Heart right ventricle (tissue), 16 donors: ENCODE measurements around the gene PSORS1C1. TPM values are rescaled to one million over a fixed set of nuclear protein-coding genes. Genes with fewer than 3 reads are reported as not detected.

Experiments used
- ATAC-seq, 8 donors: fragments of 200-7000 bp; cut with Tn5 transposase; one replicate each; pipeline ENCODE4 v1.9.1; 2020; ENCODE audit warnings: mild to moderate bottlenecking in 8 of 8, moderate library complexity in 8 of 8, moderate number of reproducible peaks in 1 of 8
- DNase-seq, 2 donors: peaks; one replicate each; pipeline ENCODE4 v3.0.0-alpha.2; 2020
- H3K27ac ChIP-seq, 10 donors: fragments of 200-600 bp; sonication (generic) in 2 of 10; one replicate each; pipeline versions ENCODE4 v1.5.0 to v1.8.0; 2020 to 2022; ENCODE audit warnings: mild to moderate bottlenecking in 3 of 10
- H3K27me3 ChIP-seq, 7 donors: fragments of 200-600 bp; one replicate each; pipeline ENCODE4 v1.8.0; 2021 to 2022; ENCODE audit warnings: mild to moderate bottlenecking in 2 of 7
- H3K36me3 ChIP-seq, 9 donors: fragments of 200-600 bp; sonication (generic) in 1 of 9; one replicate each; pipeline versions ENCODE4 v1.5.0 to v1.8.0; 2020 to 2022; ENCODE audit warnings: mild to moderate bottlenecking in 2 of 9
- H3K4me1 ChIP-seq, 9 donors: fragments of 200-600 bp; sonication (generic) in 1 of 9; one replicate each; pipeline versions ENCODE4 v1.5.0 to v1.8.0; 2020 to 2022; ENCODE audit warnings: mild to moderate bottlenecking in 4 of 9
- H3K4me3 ChIP-seq, 10 donors: fragments of 200-600 bp; sonication (generic) in 2 of 10; one replicate each; pipeline versions ENCODE4 v1.5.0 to v1.8.0; 2020 to 2022; ENCODE audit warnings: mild to moderate bottlenecking in 7 of 10, moderate library complexity in 2 of 10
- H3K9me3 ChIP-seq, 11 donors: fragments of 200-600 bp in 10 of 11; sonication (generic) in 2 of 11; one replicate each; pipeline versions ENCODE4 v1.5.0 to v1.8.0; 2013 to 2022; ENCODE audit warnings: mild to moderate bottlenecking in 2 of 11, control low read depth in 1 of 11, moderate library complexity in 1 of 11
- CTCF ChIP-seq, 9 donors: fragments of 200-600 bp; sonication (generic) in 2 of 9; IDR thresholded peaks; one replicate each; pipeline versions ENCODE4 v1.5.0 to v1.8.0; 2021 to 2022; ENCODE audit warnings: antibody characterized with exemption in 9 of 9, mild to moderate bottlenecking in 5 of 9, moderate library complexity in 1 of 9
- WGBS, 2 donors: extraction: QIAGEN DNeasy Blood & Tissue Kit; methylation state at CpG; one replicate each; pipeline ENCODE4 v1.1.7; 2013; ENCODE audit warnings: inconsistent platforms in 1 of 2; 5-methylcytosine and 5-hydroxymethylcytosine counted together
- intact Hi-C, 10 donors: fragments of 100-400 bp; cut with DNase I; formaldehyde crosslinking; loops; one replicate each; pipeline versions ENCODE4 v1.11.1 to v1.14.2; 2022
- polyA plus RNA-seq, 2 donors: library from polyadenylated mRNA; stranded (reverse); fragments of 200-250 nt; gene quantifications; one replicate each; pipeline ENCODE4 v1.2.3, GENCODE V29; 2013
- total RNA-seq, 10 donors: library from RNA; stranded (reverse); fragmentation: NEBNext Ultra II Directional in 3 of 10; extraction: Animal tissue kit (Norgen Biotek cat#: 25700) in 3 of 10; gene quantifications; one replicate each; pipeline versions ENCODE4 v1.2.1 to v1.2.4, GENCODE V29; 2021 to 2023
- donor health status: Arrhythmogenic right ventricular cardiomyopathy.
- donor health status: ischemic (EF 13 %, LVEDD 7.1; RV severe dilation, severe dysfunction).
- donor health status: healthy with polysubstance abuse.
- donor health status: DM: no; HTN: yes; CAD: no.
- donor health status: DM: no; HTN: no; CAD: no.
- donor health status: ischemic (EF 25% LVEDD 6.9; RV normal size, moderate dysfunction).
- donor health status: ischemic (EF 25% LVEDD 5.7; RV mildly dilated, moderate dysfunction).
- donor health status: healthy.
- donor health status: DM: yes; HTN: yes; CAD: no.
- donor health status: Ischemic cardiomyopathy.
- donor health status: ischemic (EF 35%, LVEDD 5.7; RV mildly dilated, moderate dysfunction).
- donor health status: nonischemic (EF 11% LVEDD 7.7; RV severe dilation, severe dysfunction).
- donor health status: DM: yes; HTN: yes; CAD: no.
- donor health status: PGD.
- donor health status: ischemic (EF 29% LVEDD 5.4; RV normal size, mild dysfunction).
- donor health status: nonischemic (EF 23%, LVEDD 6.1; RV moderate dilation, normal function).

PSORS1C1 gene
- total and polyA plus RNA-seq, 12 donors: 0.13 to 6.2 (median 3.0) TPM

GRCh38 chr6:31174378-31174777, 59.8 kb downstream of the PSORS1C1 start:
- intact Hi-C loops: no loop called here
- no peak for ATAC-seq
- no peaks in the 10 kb centered on the region for H3K9me3 ChIP-seq
- no peak for TF ChIP-seq CTCF (IDR thresholded peaks at IDR 0.05)
- 90 to 94% methylated on average over 5 of the region's 5 CpGs for WGBS, 2 donors
- H3K27ac ChIP-seq: no peak overlapping the region
- no peak overlapping the region for H3K4me3 ChIP-seq
- DNase-seq: no peak
- H3K4me1 ChIP-seq: peaks cover 0 to 39% (median 8%) of the 10 kb centered on the region in 9 donors
- H3K36me3 ChIP-seq: peaks cover 0 to 16% (median 0%) of the 10 kb centered on the region in 9 donors
- no peaks in the 10 kb centered on the region for H3K27me3 ChIP-seq

- peaks cover 0 to 16% (median 0%) of the 10 kb centered on the region in 9 donors for H3K36me3 ChIP-seq
- no peaks in the 10 kb centered on the region for H3K27me3 ChIP-seq
- no peak for TF ChIP-seq CTCF (IDR thresholded peaks at IDR 0.05)
- H3K4me1 ChIP-seq: peaks cover 0 to 51% (median 8%) of the 10 kb centered on the region in 9 donors
- peak overlapping the region in 2 of 10 donors; percentile 19 to 47 for H3K27ac ChIP-seq
- intact Hi-C loops: loop anchor here in 1 of 10 donors (5.0 kb wide), 1 partner anchor 34 kb away; no protein-coding TSS in a partner anchor
- 54% methylated on average over 3 of the region's 3 CpGs for WGBS, 2 donors
- no peak overlapping the region for H3K4me3 ChIP-seq
- DNase-seq (no peak), ATAC-seq (peak in 1 of 8 donors; percentile 42)
- no peaks in the 10 kb centered on the region for H3K9me3 ChIP-seq
Measured at GRCh38 chr6:31175971-31176370, 61.4 kb downstream of the PSORS1C1 start.

GRCh38 chr6:31178143-31179041, 63.8 kb downstream of the PSORS1C1 start:
- WGBS, 2 donors: 62 to 78% methylated on average over 8 of the region's 8 CpGs
- TF ChIP-seq CTCF (IDR thresholded peaks at IDR 0.05): no peak
- intact Hi-C loops: loop anchor here in 1 of 10 donors (5.0 kb wide), 1 partner anchor 36 kb away; no protein-coding TSS in a partner anchor
- H3K9me3 ChIP-seq: no peaks in the 10 kb centered on the region
- peaks cover 0 to 16% (median 0%) of the 10 kb centered on the region in 9 donors for H3K36me3 ChIP-seq
- peaks cover 0 to 43% (median 8%) of the 10 kb centered on the region in 9 donors for H3K4me1 ChIP-seq
- no peaks in the 10 kb centered on the region for H3K27me3 ChIP-seq
- no peak for ATAC-seq
- H3K27ac ChIP-seq: no peak overlapping the region
- DNase-seq: no peak
- no peak overlapping the region for H3K4me3 ChIP-seq

GRCh38 chr6:31179042-31179386, 64.4 kb downstream of the PSORS1C1 start:
- H3K27me3 ChIP-seq: no peaks in the 10 kb centered on the region
- no peak overlapping the region for H3K27ac ChIP-seq
- no peaks in the 10 kb centered on the region for H3K9me3 ChIP-seq

More at GRCh38 chr6:31179042-31179386, 64.4 kb downstream of the PSORS1C1 start:
- H3K4me3 ChIP-seq: no peak overlapping the region
- intact Hi-C loops: loop anchor here in 1 of 10 donors (5.0 kb wide), 1 partner anchor 37 kb away; no protein-coding TSS in a partner anchor
- WGBS, 2 donors: 59 to 81% methylated on average over 4 of the region's 4 CpGs
- no peak for TF ChIP-seq CTCF (IDR thresholded peaks at IDR 0.05)
- peaks cover 0 to 42% (median 7%) of the 10 kb centered on the region in 9 donors for H3K4me1 ChIP-seq
- DNase-seq (no peak), ATAC-seq (no peak)
- peaks cover 0 to 16% (median 0%) of the 10 kb centered on the region in 9 donors for H3K36me3 ChIP-seq
